AG09319 (cell line): Measurements from ENCODE around the gene OPCML.

Experiments
- DNase-seq: peaks from one replicate; pipeline ENCODE4 v3.0.0-alpha.2; 2010; ENCODE audit warnings: low read depth; ENCODE audit errors: extremely low read depth
- CTCF ChIP-seq: IDR thresholded peaks from 2 replicates; pipeline ENCODE4 v1.5.1; 2011; ENCODE audit warnings: low read depth, mild to moderate bottlenecking, inconsistent platforms, low read length, moderate library complexity

Gene OPCML

GRCh38 chr11:133515107-133515506, 17.2 kb downstream of the OPCML start:
- no peak for DNase-seq
- TF ChIP-seq CTCF: no peak

GRCh38 chr11:133509924-133510697, 22.2 kb downstream of the OPCML start:
- no peak for DNase-seq
- TF ChIP-seq CTCF: no peak

- no peak for DNase-seq
- no peak for TF ChIP-seq CTCF
Measured at GRCh38 chr11:133508468-133508867, 23.8 kb downstream of the OPCML start.

GRCh38 chr11:133507185-133507584, 25.1 kb downstream of the OPCML start:
- no peak for TF ChIP-seq CTCF
- DNase-seq: no peak

- TF ChIP-seq CTCF: no peak
- DNase-seq: no peak
Measured at GRCh38 chr11:133506551-133507094, 25.7 kb downstream of the OPCML start.

- TF ChIP-seq CTCF: no peak
- no peak for DNase-seq
Measured at GRCh38 chr11:133506023-133506422, 26.3 kb downstream of the OPCML start.

GRCh38 chr11:133504906-133505305, 27.4 kb downstream of the OPCML start:
- no peak for TF ChIP-seq CTCF
- no peak for DNase-seq
